ENCODE results near the gene COMMD3.
A peak's percentile ranks its signal among the peaks of the same experiment; 100 is the strongest.

COMMD3 gene

GRCh38 chr10:22319547-22319979 is 3.4 kb downstream of the COMMD3 start:
- H3K4me3 ChIP-seq (ENCODE audit: low read depth, low read length), result no peak overlapping the region
- TF ChIP-seq CTCF (IDR thresholded peaks at IDR 0.05; ENCODE audit: borderline replicate concordance, insufficient read depth, low read depth, low read length), result no peak

- peak overlapping the region; percentile 46 for H3K4me3 ChIP-seq (ENCODE audit: low read depth, low read length)
- no peak for TF ChIP-seq CTCF (IDR thresholded peaks at IDR 0.05; ENCODE audit: borderline replicate concordance, insufficient read depth, low read depth, low read length)
These were observed 3.9 kb downstream of the COMMD3 start for GRCh38 chr10:22319980-22320558.

GRCh38 chr10:22320591-22321155 is 4.5 kb downstream of the COMMD3 start, which contains the start of gene BMI1:
BMI1 (plus strand) TSS chr10:22321099; CDS start chr10:22326450, 5,351 bp downstream.
- H3K4me3 ChIP-seq (ENCODE audit: low read depth, low read length), result peak within 1 kb of the TSS; percentile 88
- no peak for TF ChIP-seq CTCF (IDR thresholded peaks at IDR 0.05; ENCODE audit: borderline replicate concordance, insufficient read depth, low read depth, low read length)

- TF ChIP-seq CTCF (IDR thresholded peaks at IDR 0.05; ENCODE audit: borderline replicate concordance, insufficient read depth, low read depth, low read length), result no peak
- peak overlapping the region; percentile 88 for H3K4me3 ChIP-seq (ENCODE audit: low read depth, low read length)
These were observed 5.2 kb downstream of the COMMD3 start for GRCh38 chr10:22321156-22321923.

GRCh38 chr10:22321924-22322640 is 5.9 kb downstream of the COMMD3 start:
- H3K4me3 ChIP-seq (ENCODE audit: low read depth, low read length), result peak overlapping the region; percentile 49
- no peak for TF ChIP-seq CTCF (IDR thresholded peaks at IDR 0.05; ENCODE audit: borderline replicate concordance, insufficient read depth, low read depth, low read length)

GRCh38 chr10:22322641-22323160 is 6.5 kb downstream of the COMMD3 start:
- no peak for TF ChIP-seq CTCF (IDR thresholded peaks at IDR 0.05; ENCODE audit: borderline replicate concordance, insufficient read depth, low read depth, low read length)
- H3K4me3 ChIP-seq (ENCODE audit: low read depth, low read length), result peak overlapping the region; percentile 49

All from GM12875 (cell line).